K562 (cell line): Measurements from ENCODE around the gene TMEM131.

Source experiments
- CEBPG ChIP-seq, 3 experiments: fragments of 200-800 bp in 1 of 3; sonication (Bioruptor generic) in 1 of 3; sonication (generic) in 1 of 3; formaldehyde crosslinking in 1 of 3; IDR thresholded peaks in 2 of 3; conservative IDR thresholded peaks in 1 of 3; 2 replicates each; pipeline versions ENCODE4 v1.6.1 to v1.8.0; 2016 to 2022; ENCODE audit warnings: missing compliant biosample characterization in 2 of 3, missing genetic modification characterization in 2 of 3, mild to moderate bottlenecking in 1 of 3, missing genetic modification reagents in 1 of 3
- CUX1 ChIP-seq: fragments of 200-800 bp; sonication (Bioruptor generic); IDR thresholded peaks from 2 replicates; pipeline ENCODE4 v1.6.1; 2016; ENCODE audit warnings: missing genetic modification characterization, missing compliant biosample characterization
- ELF4 ChIP-seq: fragments of 450-650 bp; formaldehyde crosslinking; IDR thresholded peaks from 2 replicates; pipeline ENCODE4 v1.4.0; 2022; ENCODE audit warnings: missing genetic modification characterization
- KDM4B ChIP-seq, 2 experiments: fragments of 450-650 bp in 1 of 2; sonication (generic) in 1 of 2; IDR thresholded peaks; 2 replicates each; pipeline ENCODE4 v1.6.1; 2016 to 2017; ENCODE audit warnings: borderline replicate concordance in 2 of 2, antibody characterized with exemption in 1 of 2, low read depth in 1 of 2, mild to moderate bottlenecking in 1 of 2
- KDM5B ChIP-seq: fragments of 200-600 bp; sonication (generic); IDR thresholded peaks from 2 replicates; pipeline ENCODE4 v1.6.1; 2012; ENCODE audit warnings: low read depth, mild to moderate bottlenecking, moderate library complexity, low read length, control low read depth, inconsistent platforms; ENCODE audit not compliant: insufficient replicate concordance
- RBBP5 ChIP-seq: fragments of 200-600 bp; sonication (generic); IDR thresholded peaks from 2 replicates; pipeline ENCODE4 v1.6.1; 2012; ENCODE audit warnings: borderline replicate concordance, mild to moderate bottlenecking, low read length, control low read depth, inconsistent platforms; ENCODE audit not compliant: insufficient read depth, poor library complexity, severe bottlenecking
- SMARCB1 ChIP-seq: IDR thresholded peaks from 2 replicates; pipeline ENCODE4 v1.6.1; 2011; ENCODE audit warnings: improper control_type of control experiment, low read depth; ENCODE audit not compliant: insufficient read length
- ZNF121 ChIP-seq: sonication (generic); formaldehyde crosslinking; conservative IDR thresholded peaks from 2 replicates; pipeline ENCODE4 v1.8.0; 2022; ENCODE audit warnings: missing genetic modification reagents
- ZNF324 ChIP-seq: fragments of 250-450 bp; sonication (Bioruptor Pico); IDR thresholded peaks from 2 replicates; pipeline ENCODE4 v1.4.0; 2020; ENCODE audit warnings: mild to moderate bottlenecking

DNA sequence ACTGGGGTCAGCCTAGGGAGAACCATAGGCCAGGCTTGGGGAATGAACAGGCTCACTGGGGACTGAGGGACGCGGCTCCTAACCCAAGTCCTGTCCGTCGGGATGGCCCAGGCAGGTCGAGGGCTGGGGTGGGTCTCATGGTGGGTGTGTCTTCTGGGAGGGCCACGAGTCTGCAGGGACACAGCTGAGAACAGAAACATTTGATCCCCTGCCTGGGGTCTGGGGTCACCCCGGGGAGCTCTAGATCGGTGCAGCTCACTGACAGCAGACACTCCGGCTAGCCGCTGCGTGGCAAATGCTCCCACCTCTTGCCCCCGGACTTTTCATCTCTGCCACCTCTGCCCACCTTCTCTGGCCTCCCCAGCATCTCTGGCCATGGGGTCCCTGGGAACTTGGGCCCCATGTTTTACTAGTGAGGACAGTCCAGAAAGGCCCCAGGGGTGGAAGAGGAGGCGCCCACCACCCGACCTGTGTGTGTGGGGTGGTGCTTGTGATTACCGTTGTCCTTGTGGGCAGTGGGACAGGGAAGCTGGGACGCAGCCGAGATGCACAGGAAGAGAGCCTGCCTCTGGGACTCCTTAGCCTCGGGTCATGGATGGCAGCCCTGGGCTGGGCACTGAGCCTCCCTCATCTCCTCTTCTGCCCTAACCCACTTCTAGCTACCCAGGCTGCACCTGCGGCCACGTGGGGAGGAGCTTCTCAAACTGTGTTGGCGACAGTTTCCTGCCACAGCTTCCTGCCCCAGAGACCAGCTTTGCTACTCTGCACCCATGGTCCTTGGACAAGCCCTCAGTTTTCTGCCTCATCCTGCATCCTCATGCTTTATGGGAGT is 277.5 kb downstream of the TMEM131 start:
- TF ChIP-seq CUX1 (CRISPR knock-in tag) = no peak
- no peak for TF ChIP-seq ZNF324 (CRISPR knock-in tag)
- no peak for TF ChIP-seq SMARCB1
- TF ChIP-seq CEBPG (CRISPR knock-in tag; IDR thresholded peaks at IDR 0.05) = no peak
- TF ChIP-seq CEBPG (tag; conservative IDR thresholded peaks at IDR 0.05 in 1 of 2, IDR thresholded peaks at IDR 0.05 in 1 of 2) = no peak
- no peak for TF ChIP-seq ZNF121
- no peak for TF ChIP-seq RBBP5
- TF ChIP-seq KDM5B = no peak
- TF ChIP-seq ELF4 = no peak
- no peak for TF ChIP-seq KDM4B (IDR thresholded peaks at IDR 0.05; ENCODE audit: borderline replicate concordance in 2 of 2, low read depth in 1 of 2)
